K562 (cell line): ENCODE data around the gene MDN1. TPM values are rescaled to one million over a fixed set of nuclear protein-coding genes. Genes with fewer than 3 reads are reported as not detected.

Experiments
- CAMTA2 ChIP-seq: fragments of 250-450 bp; sonication (Bioruptor Pico); conservative IDR thresholded peaks from 2 replicates; pipeline ENCODE4 v1.5.1; 2022
- CBX2 ChIP-seq: fragments of 200-600 bp; sonication (generic); IDR thresholded peaks from one replicate; pipeline ENCODE4 v1.6.1; 2012; ENCODE audit warnings: mild to moderate bottlenecking, low read length, inconsistent platforms; ENCODE audit not compliant: insufficient read depth, poor library complexity, severe bottlenecking
- NFATC3 ChIP-seq: fragments of 450-650 bp; IDR thresholded peaks from 2 replicates; pipeline ENCODE4 v1.6.1; 2017; ENCODE audit warnings: mild to moderate bottlenecking
- NFRKB ChIP-seq: fragments of 450-650 bp; IDR thresholded peaks from 2 replicates; pipeline ENCODE4 v1.6.1; 2016; ENCODE audit warnings: low read depth
- PHF21A ChIP-seq: fragments of 450-650 bp; IDR thresholded peaks from 2 replicates; pipeline ENCODE4 v1.6.1; 2017; ENCODE audit warnings: low read depth, borderline replicate concordance
- SMAD1 ChIP-seq: fragments of 150-350 bp; IDR thresholded peaks from 2 replicates; pipeline ENCODE4 v1.6.1; 2014; ENCODE audit warnings: low read length, low read depth; ENCODE audit not compliant: partially characterized antibody
- TBP ChIP-seq: optimal IDR thresholded peaks from 2 replicates; pipeline ENCODE3; 2011; ENCODE audit warnings: low read depth, low read length, improper control_type of control experiment
- TEAD1 ChIP-seq, 2 experiments: fragments of 450-650 bp in 1 of 2; sonication (generic) in 1 of 2; formaldehyde crosslinking; IDR thresholded peaks; 2 replicates each; pipeline versions ENCODE4 v1.4.0 to v1.8.0; 2020 to 2022; ENCODE audit warnings: mild to moderate bottlenecking in 2 of 2, missing genetic modification reagents in 1 of 2
- ZEB2 ChIP-seq: fragments of 450-650 bp; IDR thresholded peaks from 2 replicates; pipeline ENCODE4 v1.6.1; 2016
- polyA plus RNA-seq, 8 experiments: library from polyadenylated mRNA; depleted of rRNA in 4 of 8; stranded (reverse) in 5 of 8; unstranded in 3 of 8; fragments of >200 nt; fragmentation: Nextera tagmentation in 2 of 8; fragmentation: Illumina TruSeq in 1 of 8; extraction: Ambion mirVana in 2 of 8; extraction: Trizol in 1 of 8; gene quantifications; 2 replicates each; pipeline versions ENCODE4 v1.2.1 to v1.2.3, GENCODE V29; 2011 to 2014; ENCODE audit warnings: inconsistent platforms in 1 of 8, missing spikeins in 1 of 8
- total RNA-seq, 7 experiments: library from RNA; depleted of rRNA in 6 of 7; stranded (reverse); fragments of >200 nt in 6 of 7; fragmentation: Illumina TruSeq in 2 of 7; extraction: Trizol in 2 of 7; gene quantifications; 2 replicates each; pipeline versions ENCODE4 v1.2.1 to v1.2.3, GENCODE V29; 2011 to 2021; ENCODE audit warnings: low replicate concordance in 1 of 7
- TF ChIP-seq, protein P1 (sequence below), 2 experiments: fragments of 450-650 bp; IDR thresholded peaks; 2 replicates each; pipeline ENCODE4 v1.6.1; 2016; ENCODE audit warnings: mild to moderate bottlenecking in 2 of 2, borderline replicate concordance in 1 of 2, low read depth in 1 of 2, moderate library complexity in 1 of 2
- TF ChIP-seq, protein P2 (sequence below): fragments of 450-650 bp; IDR thresholded peaks from 2 replicates; pipeline ENCODE4 v1.6.1; 2017; ENCODE audit warnings: antibody characterized with exemption
- TF ChIP-seq, protein P3 (sequence below): fragments of 450-650 bp; IDR thresholded peaks from 2 replicates; pipeline ENCODE4 v1.6.1; 2016; ENCODE audit warnings: low read depth, mild to moderate bottlenecking, moderate library complexity

Gene MDN1
- total and polyA plus RNA-seq, 9 of the 15 experiments (the other 6 are each of a cell fraction or from before 2014, with no cell fraction given), result 25.6 to 93.6 (median 43.0) TPM

DNA sequence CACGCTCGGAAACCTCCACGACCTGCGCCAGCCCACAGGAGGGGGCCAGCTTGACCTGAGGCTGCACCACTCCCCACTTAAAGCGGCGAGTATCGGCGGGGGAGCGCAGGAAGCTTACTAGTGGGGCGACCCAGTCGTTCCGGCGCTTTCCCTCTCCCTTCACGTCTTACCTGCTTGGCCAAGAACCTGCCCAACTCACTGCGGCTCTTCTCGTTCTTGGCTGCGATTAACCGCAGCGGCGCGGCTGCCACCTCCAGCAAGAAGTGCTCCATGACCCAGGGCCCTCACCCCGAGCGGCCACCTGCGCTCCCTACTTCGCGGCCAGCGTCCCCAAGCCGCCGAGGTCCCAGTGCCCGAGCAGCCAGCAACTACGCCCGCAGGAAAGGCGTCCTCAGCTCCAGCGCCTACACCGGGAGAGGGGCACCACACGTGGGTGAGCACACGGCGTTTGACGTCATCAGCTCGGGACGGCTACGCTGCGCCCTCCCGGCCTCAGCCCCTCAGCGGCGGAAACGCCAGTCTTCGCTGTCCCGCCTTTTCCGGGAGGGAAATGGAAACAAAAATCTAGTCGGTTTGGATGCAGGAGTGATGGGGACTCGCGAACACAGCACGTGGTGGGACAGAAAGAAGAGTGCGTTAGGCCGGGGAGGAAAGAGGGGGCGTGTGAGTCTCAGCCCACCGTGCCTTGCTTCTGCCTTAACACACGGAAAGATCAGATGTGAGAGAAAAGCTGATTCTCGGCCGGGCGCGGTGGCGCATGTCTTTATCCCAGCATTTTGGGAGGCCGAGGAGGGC is at the start of gene MDN1 (continued):
- TF ChIP-seq, protein P1, sequence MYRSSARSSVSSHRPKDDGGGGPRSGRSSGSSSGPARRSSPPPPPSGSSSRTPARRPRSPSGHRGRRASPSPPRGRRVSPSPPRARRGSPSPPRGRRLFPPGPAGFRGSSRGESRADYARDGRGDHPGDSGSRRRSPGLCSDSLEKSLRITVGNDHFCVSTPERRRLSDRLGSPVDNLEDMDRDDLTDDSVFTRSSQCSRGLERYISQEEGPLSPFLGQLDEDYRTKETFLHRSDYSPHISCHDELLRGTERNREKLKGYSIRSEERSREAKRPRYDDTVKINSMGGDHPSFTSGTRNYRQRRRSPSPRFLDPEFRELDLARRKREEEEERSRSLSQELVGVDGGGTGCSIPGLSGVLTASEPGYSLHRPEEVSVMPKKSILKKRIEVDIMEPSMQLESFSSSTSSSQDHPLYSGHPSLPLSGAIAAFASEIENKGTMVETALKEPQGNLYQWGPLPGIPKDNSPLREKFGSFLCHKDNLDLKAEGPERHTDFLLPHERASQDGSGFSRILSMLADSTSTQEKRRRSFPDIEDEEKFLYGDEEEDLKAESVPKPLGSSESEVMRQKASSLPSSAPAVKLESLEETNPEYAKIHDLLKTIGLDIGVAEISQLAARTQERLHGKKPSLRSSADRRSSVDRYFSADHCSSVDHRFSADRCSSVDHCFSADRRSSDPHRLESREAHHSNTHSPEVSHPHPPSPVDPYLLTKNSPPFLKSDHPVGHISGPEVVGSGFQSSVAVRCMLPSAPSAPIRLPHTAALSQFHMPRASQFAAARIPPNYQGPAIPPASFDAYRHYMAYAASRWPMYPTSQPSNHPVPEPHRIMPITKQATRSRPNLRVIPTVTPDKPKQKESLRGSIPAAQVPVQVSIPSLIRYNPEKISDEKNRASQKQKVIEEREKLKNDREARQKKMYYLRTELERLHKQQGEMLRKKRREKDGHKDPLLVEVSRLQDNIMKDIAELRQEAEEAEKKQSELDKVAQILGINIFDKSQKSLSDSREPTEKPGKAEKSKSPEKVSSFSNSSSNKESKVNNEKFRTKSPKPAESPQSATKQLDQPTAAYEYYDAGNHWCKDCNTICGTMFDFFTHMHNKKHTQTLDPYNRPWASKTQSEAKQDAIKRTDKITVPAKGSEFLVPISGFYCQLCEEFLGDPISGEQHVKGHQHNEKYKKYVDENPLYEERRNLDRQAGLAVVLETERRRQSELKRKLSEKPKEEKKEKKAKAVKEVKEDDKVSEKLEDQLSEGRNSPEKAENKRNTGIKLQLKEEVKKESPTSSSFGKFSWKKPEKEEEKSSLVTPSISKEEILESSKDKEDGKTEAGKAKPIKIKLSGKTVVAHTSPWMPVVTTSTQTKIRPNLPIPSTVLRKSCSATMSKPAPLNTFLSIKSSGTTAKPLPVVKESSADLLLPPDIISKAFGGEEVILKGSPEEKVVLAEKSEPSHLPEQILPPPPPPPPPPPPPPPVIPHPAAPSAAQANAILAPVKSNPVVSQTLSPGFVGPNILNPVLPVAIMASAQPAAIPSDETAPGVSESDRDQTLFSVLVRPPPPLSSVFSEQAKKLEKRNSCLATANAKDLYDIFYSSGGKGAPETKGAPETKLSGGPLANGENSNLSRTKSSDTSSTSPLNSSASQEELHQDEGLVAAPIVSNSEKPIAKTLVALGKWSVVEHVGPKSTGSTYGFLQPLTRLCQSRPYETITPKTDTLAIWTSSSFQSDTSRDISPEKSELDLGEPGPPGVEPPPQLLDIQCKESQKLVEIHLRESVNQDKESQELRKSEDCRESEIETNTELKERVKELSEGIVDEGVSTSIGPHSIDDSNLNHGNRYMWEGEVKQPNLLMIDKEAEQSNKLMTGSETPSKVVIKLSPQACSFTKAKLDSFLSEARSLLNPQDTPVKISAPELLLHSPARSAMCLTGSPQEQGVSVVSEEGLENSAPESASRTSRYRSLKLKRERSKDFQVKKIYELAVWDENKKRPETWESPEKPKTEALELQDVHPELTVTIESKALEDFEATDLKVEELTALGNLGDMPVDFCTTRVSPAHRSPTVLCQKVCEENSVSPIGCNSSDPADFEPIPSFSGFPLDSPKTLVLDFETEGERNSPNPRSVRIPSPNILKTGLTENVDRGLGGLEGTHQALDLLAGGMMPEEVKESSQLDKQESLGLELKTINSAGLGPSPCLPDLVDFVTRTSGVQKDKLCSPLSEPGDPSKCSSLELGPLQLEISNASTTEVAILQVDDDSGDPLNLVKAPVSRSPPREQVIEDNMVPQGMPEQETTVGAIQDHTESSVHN (IDR thresholded peaks at IDR 0.05; ENCODE audit: borderline replicate concordance in 1 of 2, low read depth in 1 of 2), result no peak
- TF ChIP-seq, protein P2, sequence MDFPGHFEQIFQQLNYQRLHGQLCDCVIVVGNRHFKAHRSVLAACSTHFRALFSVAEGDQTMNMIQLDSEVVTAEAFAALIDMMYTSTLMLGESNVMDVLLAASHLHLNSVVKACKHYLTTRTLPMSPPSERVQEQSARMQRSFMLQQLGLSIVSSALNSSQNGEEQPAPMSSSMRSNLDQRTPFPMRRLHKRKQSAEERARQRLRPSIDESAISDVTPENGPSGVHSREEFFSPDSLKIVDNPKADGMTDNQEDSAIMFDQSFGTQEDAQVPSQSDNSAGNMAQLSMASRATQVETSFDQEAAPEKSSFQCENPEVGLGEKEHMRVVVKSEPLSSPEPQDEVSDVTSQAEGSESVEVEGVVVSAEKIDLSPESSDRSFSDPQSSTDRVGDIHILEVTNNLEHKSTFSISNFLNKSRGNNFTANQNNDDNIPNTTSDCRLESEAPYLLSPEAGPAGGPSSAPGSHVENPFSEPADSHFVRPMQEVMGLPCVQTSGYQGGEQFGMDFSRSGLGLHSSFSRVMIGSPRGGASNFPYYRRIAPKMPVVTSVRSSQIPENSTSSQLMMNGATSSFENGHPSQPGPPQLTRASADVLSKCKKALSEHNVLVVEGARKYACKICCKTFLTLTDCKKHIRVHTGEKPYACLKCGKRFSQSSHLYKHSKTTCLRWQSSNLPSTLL, result no peak
- TF ChIP-seq CBX2, result no peak
- no peak for TF ChIP-seq PHF21A
- TF ChIP-seq NFATC3, result no peak
- peak; percentile 93 for TF ChIP-seq NFRKB
- peak; percentile 80 for TF ChIP-seq TBP
- no peak for TF ChIP-seq ZEB2
- peak; percentile 67 for TF ChIP-seq SMAD1
- TF ChIP-seq, protein P3, sequence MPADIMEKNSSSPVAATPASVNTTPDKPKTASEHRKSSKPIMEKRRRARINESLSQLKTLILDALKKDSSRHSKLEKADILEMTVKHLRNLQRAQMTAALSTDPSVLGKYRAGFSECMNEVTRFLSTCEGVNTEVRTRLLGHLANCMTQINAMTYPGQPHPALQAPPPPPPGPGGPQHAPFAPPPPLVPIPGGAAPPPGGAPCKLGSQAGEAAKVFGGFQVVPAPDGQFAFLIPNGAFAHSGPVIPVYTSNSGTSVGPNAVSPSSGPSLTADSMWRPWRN, result no peak
- TF ChIP-seq CAMTA2, result no peak
- 0 out of 4 replicates have a peak, but pooled peaks of 1 of the 2 experiments have one; percentile 52 for TF ChIP-seq TEAD1 (CRISPR knock-in tag; IDR thresholded peaks at IDR 0.05)
